Calu3 (cell line): Measurements from ENCODE around the gene PCTP. TPM values are rescaled to one million over a fixed set of nuclear protein-coding genes. Genes with fewer than 3 reads are reported as not detected.

ENCODE experiments used
- BruUV-seq: library from RNA; stranded (reverse); fragments of 400-500 nt; replicated peaks from 2 replicates; lab custom pipeline; 2021; lab: Mats Ljungman, UMichigan
- CTCF ChIA-PET: fragments of 300-600 bp; sonication (Branson Sonifier 250); formaldehyde crosslinking; loops from one replicate; lab custom pipeline; 2022; ENCODE audit warnings: antibody characterized with exemption; lab: Charles Lee
- DNase-seq: peaks from one replicate; pipeline ENCODE4 v3.0.0; 2022
- H3K27ac Mint-ChIP-seq: one replicate; pipeline ENCODE4 v1.8.0; 2022; ENCODE audit warnings: mixed read lengths; ENCODE audit not compliant: unreplicated experiment
- H3K27me3 Mint-ChIP-seq: one replicate; pipeline ENCODE4 v1.8.0; 2022; ENCODE audit warnings: mixed read lengths; ENCODE audit not compliant: unreplicated experiment
- H3K36me3 Mint-ChIP-seq: one replicate; pipeline ENCODE4 v1.8.0; 2022; ENCODE audit warnings: mild to moderate bottlenecking, moderate library complexity, mixed read lengths; ENCODE audit not compliant: insufficient read depth, unreplicated experiment
- H3K4me1 Mint-ChIP-seq: one replicate; pipeline ENCODE4 v1.8.0; 2022; ENCODE audit warnings: mild to moderate bottlenecking, low read depth, mixed read lengths; ENCODE audit not compliant: unreplicated experiment
- H3K4me3 Mint-ChIP-seq: one replicate; pipeline ENCODE4 v1.8.0; 2022; ENCODE audit warnings: mild to moderate bottlenecking, low read depth, moderate library complexity, mixed read lengths; ENCODE audit not compliant: unreplicated experiment
- H3K9me3 Mint-ChIP-seq: one replicate; pipeline ENCODE4 v1.8.0; 2022; ENCODE audit warnings: low read depth, mixed read lengths; ENCODE audit not compliant: unreplicated experiment
- intact Hi-C: fragments of 100-400 bp; cut with micrococcal nuclease; formaldehyde crosslinking; loops from one replicate; pipeline ENCODE4 v1.10.0; 2022; ENCODE audit not compliant: unreplicated experiment
- total RNA-seq: library from RNA; stranded (reverse); gene quantifications from 2 replicates; pipeline ENCODE4 v1.2.3, GENCODE V29; 2022
- TF ChIP-seq, protein P1 (sequence below): fragments of 200-600 bp; IDR thresholded peaks from one replicate; pipeline ENCODE4 v1.8.0; 2022; ENCODE audit warnings: antibody characterized with exemption; ENCODE audit not compliant: unreplicated experiment

PCTP gene
- total RNA-seq, 1 experiment from 2014 or later: 20.1 TPM

DNA sequence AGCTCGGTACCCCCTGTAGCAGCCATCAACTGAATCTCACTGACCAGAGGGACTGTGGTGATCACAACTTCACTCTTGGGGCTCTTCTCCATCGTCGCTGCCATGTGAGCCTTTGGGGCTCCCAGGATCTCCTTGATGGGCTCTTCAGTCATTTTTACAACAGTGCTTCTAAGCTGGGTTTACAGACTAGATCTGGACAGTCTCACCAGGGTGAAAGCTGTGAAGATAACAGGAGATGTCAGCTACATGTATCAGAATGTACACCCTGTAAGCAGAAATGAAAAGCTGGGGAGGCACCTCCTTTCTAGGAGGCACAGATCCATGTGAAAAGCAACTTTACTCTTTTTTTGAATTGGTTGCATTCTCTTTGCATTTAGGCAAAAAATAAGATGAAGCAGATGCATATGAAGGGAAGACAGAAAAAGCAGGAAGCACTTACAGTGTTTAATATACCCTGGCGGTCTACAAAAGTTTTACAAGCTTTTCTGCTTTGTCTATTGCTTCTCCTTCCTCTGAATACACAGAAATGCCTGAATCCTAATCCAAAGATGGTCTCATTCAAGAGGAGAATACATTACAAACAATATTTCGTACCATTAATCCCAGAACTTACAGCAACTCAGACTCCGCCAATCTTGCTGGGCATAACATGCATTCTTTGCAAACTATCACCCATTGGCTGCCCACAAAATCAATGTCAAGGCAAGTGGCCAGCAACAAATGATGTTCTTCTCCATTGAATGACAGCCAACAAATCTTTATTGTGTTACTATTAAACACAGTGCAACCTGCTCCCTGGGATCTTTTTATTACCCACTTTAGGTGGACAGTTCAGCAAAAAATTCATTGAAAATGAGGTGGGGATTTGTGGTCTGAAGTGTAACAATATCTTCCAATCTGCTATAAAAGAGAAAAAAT, 29.7 kb upstream of the PCTP start:
- Mint-ChIP-seq H3K4me1 (peaks cover 12% of the 10 kb centered on the region), H3K27me3 (peaks cover 12% of the 10 kb centered on the region), H3K27ac (no peak overlapping the region), H3K4me3 (no peak overlapping the region), H3K9me3 (no peaks in the 10 kb centered on the region), H3K36me3 (peaks cover 4% of the 10 kb centered on the region)
- CTCF ChIA-PET: interaction anchor here (1.0 kb wide), 1 partner anchor 17 kb away, joined by 4 read pairs; no protein-coding TSS in a partner anchor
- no peak for DNase-seq
- TF ChIP-seq, protein P1, sequence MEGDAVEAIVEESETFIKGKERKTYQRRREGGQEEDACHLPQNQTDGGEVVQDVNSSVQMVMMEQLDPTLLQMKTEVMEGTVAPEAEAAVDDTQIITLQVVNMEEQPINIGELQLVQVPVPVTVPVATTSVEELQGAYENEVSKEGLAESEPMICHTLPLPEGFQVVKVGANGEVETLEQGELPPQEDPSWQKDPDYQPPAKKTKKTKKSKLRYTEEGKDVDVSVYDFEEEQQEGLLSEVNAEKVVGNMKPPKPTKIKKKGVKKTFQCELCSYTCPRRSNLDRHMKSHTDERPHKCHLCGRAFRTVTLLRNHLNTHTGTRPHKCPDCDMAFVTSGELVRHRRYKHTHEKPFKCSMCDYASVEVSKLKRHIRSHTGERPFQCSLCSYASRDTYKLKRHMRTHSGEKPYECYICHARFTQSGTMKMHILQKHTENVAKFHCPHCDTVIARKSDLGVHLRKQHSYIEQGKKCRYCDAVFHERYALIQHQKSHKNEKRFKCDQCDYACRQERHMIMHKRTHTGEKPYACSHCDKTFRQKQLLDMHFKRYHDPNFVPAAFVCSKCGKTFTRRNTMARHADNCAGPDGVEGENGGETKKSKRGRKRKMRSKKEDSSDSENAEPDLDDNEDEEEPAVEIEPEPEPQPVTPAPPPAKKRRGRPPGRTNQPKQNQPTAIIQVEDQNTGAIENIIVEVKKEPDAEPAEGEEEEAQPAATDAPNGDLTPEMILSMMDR: no peak
- BruUV-seq: no TSS peak
- intact Hi-C loops: no loop called here

DNA sequence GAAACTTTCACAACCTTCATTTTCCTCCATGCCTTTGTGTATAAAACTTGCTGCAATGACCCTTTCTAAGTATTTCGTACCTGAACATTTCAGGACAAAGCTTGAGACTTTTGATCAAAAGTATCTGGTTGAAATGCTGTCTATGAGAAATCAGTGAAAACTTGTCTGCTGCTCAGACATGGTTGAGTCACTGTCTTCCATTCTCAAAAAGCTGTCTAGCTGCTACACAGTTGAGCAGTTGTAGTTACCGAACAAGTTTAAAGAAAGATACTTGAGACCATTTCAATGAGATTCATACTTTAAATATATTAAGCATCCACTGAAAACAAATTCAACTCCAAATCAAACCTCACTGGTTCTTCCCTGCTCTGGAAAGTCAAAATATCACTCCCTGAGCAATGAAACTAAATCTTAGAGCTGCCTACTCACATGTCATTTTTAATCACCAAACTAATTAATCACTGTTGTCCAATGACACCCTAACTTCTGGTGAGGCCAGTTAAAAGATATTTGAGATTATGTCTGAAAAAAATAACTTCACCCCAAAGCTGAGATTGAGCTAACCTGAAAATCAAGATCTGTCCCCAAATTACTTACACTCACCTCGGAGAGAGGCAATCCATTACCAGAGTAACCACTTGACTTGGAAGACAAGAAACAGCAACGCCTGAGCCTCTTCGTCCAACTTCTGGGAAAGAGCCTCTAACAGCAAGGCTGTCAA, 28.7 kb upstream of the PCTP start:
- H3K27ac Mint-ChIP-seq: no peak overlapping the region
- DNase-seq: no peak
- CTCF ChIA-PET: interaction anchor here (1.0 kb wide), 1 partner anchor 9 kb away, joined by 3 read pairs; no protein-coding TSS in a partner anchor
- TF ChIP-seq, protein P1: no peak
- H3K4me3 Mint-ChIP-seq: peak overlapping the region; percentile 51
- no peaks in the 10 kb centered on the region for H3K9me3 Mint-ChIP-seq
- intact Hi-C loops: no loop called here
- H3K4me1 Mint-ChIP-seq: peaks cover 21% of the 10 kb centered on the region
- no TSS peak for BruUV-seq
- H3K36me3 Mint-ChIP-seq: peaks cover 4% of the 10 kb centered on the region
- peaks cover 12% of the 10 kb centered on the region for H3K27me3 Mint-ChIP-seq

GRCh38 chr17:55722742-55723487, 27.9 kb upstream of the PCTP start, which contains the start of gene TMEM100:
Gene TMEM100, minus strand, starts transcription at chr17:55722864. Its CDS starts 1,794 bp downstream, at chr17:55721070.
- no peak for DNase-seq
- peaks cover 12% of the 10 kb centered on the region for H3K27me3 Mint-ChIP-seq
- BruUV-seq: no TSS peak
- no peaks in the 10 kb centered on the region for H3K9me3 Mint-ChIP-seq
- intact Hi-C loops: no loop called here
- CTCF ChIA-PET: interaction anchor here (1.0 kb wide), 1 partner anchor 10 kb away, joined by 3 read pairs; no protein-coding TSS in a partner anchor
- peaks cover 4% of the 10 kb centered on the region for H3K36me3 Mint-ChIP-seq
- TF ChIP-seq, protein P1: no peak
- H3K4me3 Mint-ChIP-seq: peak within 1 kb of the TSS; percentile 51
- H3K4me1 Mint-ChIP-seq: peaks cover 21% of the 10 kb centered on the region
- no peak within 1 kb of the TSS for H3K27ac Mint-ChIP-seq

DNA sequence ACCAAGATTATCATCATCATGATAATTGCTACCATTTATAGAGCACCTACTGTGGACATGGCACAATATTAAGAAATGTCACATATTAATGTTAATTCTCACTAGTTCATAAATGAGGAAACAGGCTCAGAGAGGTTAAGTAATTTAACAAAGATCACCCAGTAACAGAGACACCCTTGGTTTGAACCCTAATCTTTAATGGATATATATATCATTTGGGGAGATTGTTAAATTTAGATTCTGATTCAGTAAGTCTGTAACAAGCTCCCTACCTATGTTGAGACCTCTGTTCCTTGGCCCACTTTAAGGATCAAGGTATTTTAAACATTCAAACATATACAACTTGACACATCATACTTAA, 27.4 kb upstream of the PCTP start:
- no peaks in the 10 kb centered on the region for H3K9me3 Mint-ChIP-seq
- peaks cover 4% of the 10 kb centered on the region for H3K36me3 Mint-ChIP-seq
- TF ChIP-seq, protein P1: no peak
- H3K27me3 Mint-ChIP-seq: peaks cover 12% of the 10 kb centered on the region
- H3K27ac Mint-ChIP-seq: no peak overlapping the region
- H3K4me1 Mint-ChIP-seq: peaks cover 21% of the 10 kb centered on the region
- no peak overlapping the region for H3K4me3 Mint-ChIP-seq
- CTCF ChIA-PET: no interaction called here
- no TSS peak for BruUV-seq
- DNase-seq: no peak
- intact Hi-C loops: no loop called here
